H1 (cell line): ENCODE results near the gene RPS6KB2.

Experiments used
- ATF2 ChIP-seq: IDR thresholded peaks from 2 replicates; pipeline ENCODE4 v1.6.1; 2012; ENCODE audit warnings: low read length, inconsistent platforms
- BRCA1 ChIP-seq: IDR thresholded peaks from 2 replicates; pipeline ENCODE4 v1.6.1; 2012; ENCODE audit warnings: low read depth, low read length, improper control_type of control experiment
- CHD1 ChIP-seq: IDR thresholded peaks from 2 replicates; pipeline ENCODE4 v1.6.1; 2012; ENCODE audit warnings: low read depth, low read length, improper control_type of control experiment
- CHD2 ChIP-seq: IDR thresholded peaks from 2 replicates; pipeline ENCODE4 v1.6.1; 2012; ENCODE audit warnings: low read length, improper control_type of control experiment
- CTCF ChIP-seq, 3 experiments: IDR thresholded peaks; 1 replicate in 2 of 3; 2 replicates in 1 of 3; pipeline versions ENCODE4 v1.5.1 to v1.6.1; 2011; ENCODE audit warnings: low read length in 3 of 3, mild to moderate bottlenecking in 3 of 3, inconsistent platforms in 2 of 3, low read depth in 1 of 3, moderate library complexity in 1 of 3; ENCODE audit not compliant: insufficient read depth in 1 of 3; ENCODE audit errors: control extremely low read depth in 1 of 3
- E2F6 ChIP-seq: IDR thresholded peaks from 2 replicates; pipeline ENCODE4 v1.6.1; 2012; ENCODE audit warnings: inconsistent platforms
- EGR1 ChIP-seq: IDR thresholded peaks from 2 replicates; pipeline ENCODE4 v1.6.1; 2011; ENCODE audit warnings: low read depth, low read length, borderline replicate concordance
- EZH2 ChIP-seq: fragments of 200-600 bp; sonication (generic); IDR thresholded peaks from 2 replicates; pipeline ENCODE4 v1.7.1; 2012; ENCODE audit warnings: low read depth, mild to moderate bottlenecking, moderate library complexity, low read length, inconsistent platforms; ENCODE audit not compliant: severe bottlenecking
- JUND ChIP-seq: IDR thresholded peaks from 2 replicates; pipeline ENCODE4 v1.6.1; 2011; ENCODE audit warnings: mild to moderate bottlenecking, improper control_type of control experiment, low read length
- POLR2AphosphoS5 ChIP-seq: IDR thresholded peaks from 2 replicates; pipeline ENCODE4 v1.6.1; 2011; ENCODE audit warnings: low read depth, low read length
- SP4 ChIP-seq: IDR thresholded peaks from 2 replicates; pipeline ENCODE4 v1.6.1; 2012; ENCODE audit warnings: low read length, inconsistent platforms
- YY1 ChIP-seq: IDR thresholded peaks from 2 replicates; pipeline ENCODE4 v1.6.1; 2011; ENCODE audit warnings: low read depth, mild to moderate bottlenecking, low read length

- TF ChIP-seq ATF2, result no peak
- TF ChIP-seq CTCF (IDR thresholded peaks at IDR 0.05; ENCODE audit: control extremely low read depth in 1 of 3, insufficient read depth in 1 of 3, low read depth in 1 of 3, low read length in 3 of 3), result no peak
- TF ChIP-seq JUND, result no peak
- no peak for TF ChIP-seq POLR2AphosphoS5
- no peak for TF ChIP-seq SP4
- TF ChIP-seq CHD1, result no peak
- TF ChIP-seq YY1, result no peak
- no peak for TF ChIP-seq EZH2
- no peak for TF ChIP-seq BRCA1
- TF ChIP-seq E2F6, result no peak
- no peak for TF ChIP-seq CHD2
- TF ChIP-seq EGR1, result no peak
Measured at GRCh38 chr11:67415501-67416304, 12.6 kb upstream of the RPS6KB2 start, which contains the start of gene CARNS1.
